NCI-H82 treated with DMSO at 0.1 percent for 48 hours (cell line): ENCODE measurements around the gene ELL.
"Not testable (repeated sequence)": the region's sequence is repeated elsewhere in the genome, so short reads cannot be mapped to it uniquely, and the experiment has no call there.

Source experiments
- DNase-seq: peaks from one replicate; lab custom pipeline; 2025; ENCODE audit not compliant: unreplicated experiment; lab: John Stamatoyannopoulos, UW

ELL gene

DNA sequence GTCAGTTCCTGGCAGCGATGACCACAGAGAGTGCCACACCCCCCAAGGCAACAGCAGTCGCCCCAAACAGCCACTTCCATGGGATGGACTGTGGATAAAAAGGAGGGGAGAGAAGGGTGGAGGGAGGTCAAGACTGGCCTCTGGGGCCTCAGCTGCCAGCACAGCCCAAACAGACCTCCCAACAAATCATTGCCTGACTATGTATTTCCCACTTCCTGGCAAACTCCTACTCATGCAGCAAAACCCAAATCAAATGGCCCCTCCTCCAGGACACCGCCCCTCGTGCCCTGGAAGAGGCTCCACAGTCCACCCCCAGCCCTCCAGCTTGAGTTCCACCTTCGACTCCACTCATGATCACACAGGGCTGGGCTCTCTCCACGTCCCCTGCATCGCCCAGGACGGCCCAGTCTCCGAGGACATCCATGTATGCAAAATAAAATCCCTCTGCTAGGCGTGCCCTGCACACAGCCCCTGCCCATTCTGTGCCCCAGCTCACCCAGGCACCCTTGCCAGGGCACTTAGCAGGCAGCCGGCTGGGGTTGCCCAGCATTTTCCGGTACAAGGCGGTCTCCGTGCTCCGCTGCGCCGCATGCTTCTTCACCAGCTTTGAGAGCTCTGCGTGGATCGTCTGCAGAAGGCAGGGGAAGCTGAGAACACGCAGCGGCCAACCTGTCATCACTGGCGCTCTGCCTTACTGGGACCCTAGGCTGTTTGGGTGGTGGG, 10.5 kb upstream of the ELL start:
- no peak for DNase-seq

DNA sequence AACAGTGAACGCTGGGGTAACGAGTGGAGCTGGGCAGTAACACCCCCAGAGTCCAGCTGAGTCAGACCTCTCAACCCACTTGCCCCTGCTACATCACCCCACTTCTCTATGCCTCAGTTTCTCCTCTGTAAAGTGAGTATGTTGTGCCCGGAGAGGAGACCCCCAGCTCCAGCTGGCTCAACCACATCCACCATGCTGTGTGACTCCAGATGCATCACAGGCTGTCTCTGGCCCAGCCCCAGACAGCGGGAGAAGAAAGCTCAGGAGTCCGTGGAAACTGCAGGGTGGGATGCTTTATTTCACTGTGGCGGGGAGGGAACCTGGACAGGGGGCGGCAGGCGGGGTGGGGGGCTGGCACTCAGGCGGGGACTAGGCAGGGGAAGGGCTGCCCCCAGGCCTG, 9.6 kb upstream of the ELL start:
- no peak for DNase-seq

DNA sequence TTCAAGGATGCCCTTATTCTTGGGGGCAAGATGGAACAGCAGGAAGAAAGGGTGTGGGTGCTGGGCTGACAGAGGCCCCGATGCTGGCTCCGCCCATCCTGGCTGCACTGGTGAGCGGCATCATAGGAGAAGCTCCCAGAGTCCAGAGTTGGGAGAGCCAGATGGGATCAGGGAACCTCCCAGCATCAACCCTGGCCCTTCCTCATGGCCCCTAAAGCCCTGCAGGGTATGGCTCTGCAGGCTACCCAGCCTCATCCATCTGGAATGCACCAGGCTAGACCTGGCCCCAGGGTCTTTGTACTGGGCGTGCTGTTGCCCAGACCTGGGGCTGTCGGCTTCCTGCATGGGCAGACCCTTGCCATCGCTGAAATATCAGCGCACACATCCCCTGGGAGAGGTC, 7.9 kb upstream of the ELL start:
- no peak for DNase-seq

DNA sequence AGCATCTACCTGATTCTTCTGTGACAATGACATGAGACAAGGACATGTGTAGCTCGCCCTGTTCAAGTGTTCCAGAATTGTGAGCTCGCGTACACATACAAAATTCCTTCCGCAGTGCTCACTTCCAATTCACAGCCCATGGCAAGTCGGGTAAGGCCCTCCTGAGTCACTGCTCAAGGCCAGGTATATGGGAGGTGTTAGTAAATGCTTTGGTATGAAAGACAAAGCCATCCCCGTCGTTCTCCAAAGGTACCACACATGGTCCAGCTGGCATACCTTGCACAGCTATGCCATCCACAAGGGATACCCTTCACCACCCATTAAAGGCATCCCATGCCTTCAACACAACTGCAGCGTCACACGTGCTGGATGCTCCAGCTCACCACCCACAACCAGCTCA, 4.4 kb upstream of the ELL start:
- DNase-seq, result no peak

DNA sequence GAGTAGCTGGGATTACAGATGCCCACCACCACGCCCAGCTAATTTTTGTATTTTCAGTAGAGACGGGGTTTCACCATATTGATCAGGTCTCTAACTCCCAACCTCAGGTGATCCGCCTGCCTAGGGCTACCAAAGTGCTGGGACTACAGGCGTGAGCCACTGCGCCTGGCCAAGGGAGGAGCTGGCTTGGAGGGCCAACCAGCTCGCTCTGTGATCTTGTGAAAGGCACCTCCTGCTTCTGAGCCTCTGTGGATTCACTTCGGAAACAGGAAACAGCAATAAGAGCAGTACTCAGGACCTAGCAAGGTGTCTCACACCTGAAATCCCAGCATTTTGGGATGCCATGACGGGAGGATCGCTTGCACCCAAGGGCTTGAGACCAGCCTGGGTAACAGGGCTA, 2.0 kb upstream of the ELL start:
- DNase-seq, result no peak

DNA sequence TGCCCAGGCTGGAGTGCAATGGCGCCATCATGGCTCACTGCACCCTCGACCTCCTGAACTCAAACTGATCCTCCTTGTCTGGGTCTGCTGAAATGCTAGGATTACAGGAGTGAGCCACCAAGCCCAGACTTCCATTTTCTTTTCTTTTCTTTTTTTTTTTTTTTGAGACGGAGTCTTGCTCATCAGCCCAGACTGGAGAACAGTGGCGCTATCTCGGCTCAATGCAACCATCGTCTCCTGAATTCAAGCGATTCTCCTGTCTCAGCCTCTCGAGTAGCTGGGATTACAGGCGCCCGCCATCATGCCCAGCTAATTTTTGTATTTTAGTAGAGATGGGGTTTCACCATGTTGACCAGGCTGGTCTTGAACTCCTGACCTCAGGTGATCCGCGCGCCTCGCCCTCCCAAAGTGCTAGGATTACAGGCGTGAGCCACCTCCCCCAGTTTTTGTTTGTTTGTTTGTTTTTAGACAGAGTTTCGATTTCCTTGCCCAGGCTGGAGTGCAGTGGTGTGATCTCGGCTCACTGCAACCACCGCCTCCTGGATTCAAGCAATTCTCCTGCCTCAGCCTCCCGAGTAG, 1.1 kb upstream of the ELL start:
- not testable (repeated sequence) for DNase-seq

DNA sequence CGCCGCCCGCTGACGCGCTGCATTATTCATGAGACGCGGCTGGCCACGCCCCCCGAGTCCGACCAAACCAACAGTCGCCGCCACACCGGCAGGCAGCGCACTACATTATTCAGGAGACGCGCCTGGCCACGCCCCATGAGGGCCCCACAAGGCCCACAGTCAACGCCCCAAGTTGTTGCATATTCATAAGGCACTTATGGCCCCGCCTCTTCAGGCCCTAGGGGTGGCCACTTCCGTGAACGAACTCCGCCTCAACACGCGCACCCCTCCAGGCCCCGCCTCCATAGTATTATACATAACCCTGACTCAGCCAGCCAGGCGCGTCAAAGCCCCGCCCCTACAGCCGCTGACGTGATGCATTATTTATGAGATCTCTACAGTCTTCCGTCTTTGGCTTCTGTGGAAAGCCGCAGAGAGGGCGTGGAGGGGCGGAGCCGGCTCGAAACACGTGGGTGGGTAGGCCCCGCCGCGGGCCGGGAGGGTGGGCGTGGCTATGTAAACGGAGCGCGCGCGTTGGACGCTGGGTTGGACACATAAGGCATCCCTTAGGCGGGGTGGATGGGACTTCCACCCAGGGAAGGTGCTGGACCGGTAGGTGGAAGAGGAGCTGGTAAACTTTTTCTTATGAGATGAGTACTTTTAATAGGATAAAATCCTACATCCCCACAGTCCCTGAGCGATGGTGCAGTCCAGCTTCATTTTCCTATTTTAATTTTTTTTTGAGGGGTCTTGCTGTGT, 423 bp upstream of the ELL start:
- DNase-seq, result peak; percentile 100

DNA sequence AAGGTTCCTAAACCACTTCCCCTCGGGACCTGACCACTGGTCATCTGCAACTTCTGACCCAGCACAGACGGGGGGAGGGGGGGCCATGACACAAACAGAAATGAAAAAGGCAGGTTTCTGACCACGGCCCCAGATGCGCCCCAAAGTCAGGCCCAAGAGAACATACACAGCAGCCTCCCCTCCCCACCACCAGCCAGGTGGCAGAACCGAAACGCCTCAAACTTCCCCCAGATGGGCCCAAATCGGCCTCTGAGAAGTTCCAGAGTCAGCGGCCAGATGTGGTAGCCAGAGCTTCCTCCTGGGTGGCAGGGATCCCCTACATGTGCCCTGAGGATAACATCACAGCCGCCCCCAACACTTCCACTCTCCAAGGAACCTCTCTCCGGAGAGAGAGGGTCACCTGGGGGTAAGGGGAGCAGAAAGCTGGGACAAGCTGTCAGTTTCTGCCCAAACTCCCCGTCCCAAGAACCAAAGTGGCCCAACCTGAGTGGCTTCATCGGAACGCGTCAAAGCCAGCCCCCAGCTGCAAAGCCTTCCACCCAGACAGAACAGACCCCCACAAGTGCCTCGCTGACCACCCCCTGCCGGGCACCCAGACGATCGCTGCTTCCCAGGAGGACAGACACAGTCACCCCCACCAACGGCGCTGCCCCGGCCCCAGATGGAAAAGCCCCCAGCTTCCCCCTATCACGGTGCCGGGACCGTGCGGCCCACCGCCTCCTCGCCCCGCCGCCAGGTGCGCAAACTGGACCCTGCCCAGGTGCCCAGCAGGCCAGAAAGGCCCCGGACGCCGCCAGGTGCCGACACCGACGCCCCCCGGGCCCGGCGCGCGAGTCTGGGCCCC, 800 bp downstream of the ELL start:
- DNase-seq, result no peak

DNA sequence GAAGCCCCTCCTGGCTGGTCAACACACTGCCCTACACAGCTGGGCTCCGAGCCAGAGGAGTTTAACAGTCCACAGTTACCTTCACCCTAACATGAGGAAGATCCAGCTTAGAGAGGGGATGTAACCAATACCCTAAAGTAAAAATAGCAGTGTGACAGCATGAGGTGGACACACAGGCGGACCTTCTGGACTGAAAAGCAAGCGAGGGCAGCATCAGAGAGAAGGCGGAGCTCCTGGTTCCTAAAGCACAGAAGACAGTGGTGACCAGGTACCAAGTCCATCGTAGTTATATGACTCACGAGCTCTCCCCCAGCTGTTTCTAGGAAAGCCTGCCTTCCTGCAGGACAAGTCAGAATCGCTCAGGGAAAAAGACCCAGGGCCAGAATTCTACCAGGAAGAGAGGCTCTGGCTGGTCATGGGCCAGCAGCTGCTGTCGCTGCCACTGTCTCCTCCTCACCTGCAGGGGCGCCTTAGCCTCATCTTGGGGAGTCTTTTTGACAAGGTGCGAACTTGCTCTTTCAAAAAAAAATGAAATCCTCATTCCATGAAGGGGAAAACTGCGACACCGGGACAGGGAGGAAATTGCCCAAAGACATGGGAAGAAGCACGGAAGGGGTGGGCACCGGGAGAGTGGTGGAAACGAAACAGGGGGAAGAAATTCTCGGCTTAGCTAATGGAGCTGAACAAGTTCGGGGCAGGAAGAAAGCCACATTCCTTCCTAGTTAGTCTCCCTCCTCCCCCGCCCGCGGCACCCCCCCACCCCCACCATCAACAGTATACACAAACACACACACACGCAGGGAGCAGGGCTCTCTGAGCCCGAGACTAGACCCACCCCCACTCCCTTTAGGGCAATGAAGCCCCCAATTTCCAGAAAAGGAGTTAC, 1.7 kb downstream of the ELL start:
- peak; percentile 25 for DNase-seq

DNA sequence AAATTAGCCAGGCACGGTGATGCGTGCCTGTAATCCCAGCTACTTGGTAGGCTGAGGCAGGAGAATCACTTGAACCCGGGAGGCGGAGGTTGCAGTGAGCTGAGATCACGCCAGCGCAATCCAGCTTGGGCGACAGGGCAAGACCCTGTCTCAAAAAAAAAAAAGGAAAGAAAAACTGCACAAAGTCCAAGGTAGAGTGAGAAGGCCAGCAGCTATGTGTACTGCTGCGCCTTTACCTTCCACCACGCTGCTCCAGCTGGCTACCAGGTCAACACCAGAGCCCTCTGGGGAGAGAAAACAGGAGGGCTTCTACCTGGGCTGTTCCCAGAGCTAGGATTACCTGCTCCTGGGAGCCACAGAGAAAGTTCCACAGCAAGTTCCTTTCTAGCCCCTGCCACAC, 3.2 kb downstream of the ELL start:
- no peak for DNase-seq

DNA sequence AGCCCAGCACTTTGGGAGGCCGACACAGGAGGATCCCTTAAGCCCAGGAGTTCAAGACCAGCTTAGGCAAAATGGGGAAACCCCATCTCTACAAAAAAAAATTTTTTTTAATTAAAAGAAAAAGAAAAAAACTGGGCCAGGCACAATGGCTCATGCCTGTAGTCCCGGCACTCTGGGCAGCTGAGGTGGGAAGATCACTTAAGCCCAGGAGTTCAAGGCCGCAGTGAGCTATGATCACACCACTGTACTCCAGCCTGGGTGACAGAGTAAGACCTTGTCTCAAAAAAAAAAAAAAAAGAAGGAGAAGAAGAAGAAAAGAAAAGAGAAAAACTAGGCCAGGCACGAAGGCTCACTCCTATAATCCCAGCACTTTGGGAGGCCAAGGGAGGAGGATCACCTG, 4.3 kb downstream of the ELL start:
- DNase-seq, result no peak

DNA sequence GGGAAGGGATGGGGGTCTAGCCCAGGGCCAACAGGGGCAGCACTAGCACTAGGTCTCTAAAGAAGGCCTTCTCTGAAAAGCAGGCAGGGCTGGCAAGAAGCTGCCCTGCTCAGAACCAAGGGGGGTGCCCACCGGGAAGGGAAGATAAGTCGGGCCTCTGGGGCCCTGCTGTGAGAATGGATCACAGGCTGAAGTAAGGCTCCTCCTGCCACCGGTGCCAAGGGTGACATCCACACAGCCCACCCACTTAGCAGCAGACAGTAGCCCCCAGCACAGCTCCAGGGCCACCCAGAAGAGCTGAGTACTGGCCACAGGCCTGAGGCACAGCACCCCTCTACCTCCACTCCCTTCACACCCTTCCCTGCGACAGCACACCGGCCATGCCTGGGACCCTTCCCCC, 5.9 kb downstream of the ELL start:
- DNase-seq, result no peak

DNA sequence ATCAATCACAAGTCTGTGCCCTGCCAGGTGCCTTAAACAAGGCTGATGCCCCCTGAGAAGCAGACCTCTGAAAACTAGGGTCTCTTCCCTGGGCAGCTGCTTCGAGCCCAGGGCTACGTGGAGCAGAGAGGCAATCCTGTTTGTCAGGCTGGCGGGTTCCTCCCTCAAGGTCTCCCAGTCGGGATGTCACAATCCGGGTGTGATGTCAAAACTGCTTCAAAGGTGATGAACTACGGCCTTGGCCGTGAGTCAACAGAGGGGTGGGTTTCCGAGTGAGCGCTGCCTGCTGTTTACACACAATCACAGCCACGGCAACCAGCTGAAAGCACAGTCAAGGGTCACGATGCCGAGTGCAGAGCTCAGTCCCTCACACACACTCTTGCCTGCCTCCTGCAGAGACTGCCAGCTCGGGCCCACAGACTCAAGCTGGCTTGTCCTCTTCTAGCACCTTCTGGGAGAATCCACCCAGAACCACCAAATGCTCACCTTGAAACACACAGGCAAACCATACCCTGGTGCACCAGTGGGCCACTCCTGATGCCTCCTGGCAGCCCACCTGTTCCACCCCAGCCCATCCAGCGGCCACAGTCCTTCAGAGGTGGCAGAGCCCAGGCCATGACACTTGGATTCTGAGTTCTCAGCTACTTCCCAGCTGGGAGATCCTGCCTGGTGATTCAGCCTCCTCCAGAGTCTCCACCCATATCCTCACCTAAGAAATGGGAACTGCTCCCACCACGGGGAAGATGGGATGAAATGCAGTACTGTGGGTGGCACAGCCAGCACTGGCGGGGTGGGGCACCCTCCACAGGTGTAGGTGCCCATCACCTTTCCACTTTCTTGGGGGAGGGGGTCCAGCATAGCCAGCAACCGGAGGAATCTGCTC, 6.8 kb downstream of the ELL start:
- DNase-seq, result no peak

DNA sequence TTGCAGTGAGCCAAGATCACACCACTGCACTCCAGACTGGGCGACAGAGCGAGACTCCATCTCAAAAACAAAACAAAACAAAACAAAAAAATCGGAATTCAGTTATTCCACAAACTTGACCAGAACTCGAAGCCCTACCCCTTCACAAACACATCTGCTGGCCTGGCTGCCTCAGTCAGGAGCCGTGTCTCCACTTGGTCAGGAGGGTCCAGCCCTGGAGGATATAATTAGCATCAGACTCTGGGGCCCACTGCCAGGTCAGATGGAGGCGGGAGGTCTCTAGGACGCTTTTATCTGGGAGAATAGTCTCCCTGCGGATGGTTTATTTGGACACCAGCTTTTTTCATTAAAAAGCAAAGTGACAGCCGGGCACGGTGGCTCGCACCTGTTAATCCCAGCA, 8.0 kb downstream of the ELL start:
- no peak for DNase-seq

DNA sequence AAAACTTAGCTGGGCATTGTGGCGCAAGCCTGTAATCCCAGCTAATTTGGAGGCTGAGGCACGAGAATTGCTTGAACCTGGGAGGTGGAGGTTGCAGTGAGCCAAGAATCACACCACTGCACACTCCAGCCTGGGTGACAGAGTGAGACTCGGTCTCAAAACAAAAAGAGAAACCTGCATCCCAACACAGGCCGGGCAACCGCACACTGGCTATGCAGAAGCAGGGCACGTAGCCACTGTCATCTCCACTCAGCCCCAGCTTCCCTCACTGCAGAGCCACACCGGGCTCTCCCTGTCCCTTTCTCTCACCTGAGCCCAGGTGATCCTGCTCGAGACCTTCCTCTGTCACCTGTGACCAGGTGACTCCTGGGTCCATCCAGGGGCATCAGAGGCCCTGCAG, 11.7 kb downstream of the ELL start:
- DNase-seq, result no peak

DNA sequence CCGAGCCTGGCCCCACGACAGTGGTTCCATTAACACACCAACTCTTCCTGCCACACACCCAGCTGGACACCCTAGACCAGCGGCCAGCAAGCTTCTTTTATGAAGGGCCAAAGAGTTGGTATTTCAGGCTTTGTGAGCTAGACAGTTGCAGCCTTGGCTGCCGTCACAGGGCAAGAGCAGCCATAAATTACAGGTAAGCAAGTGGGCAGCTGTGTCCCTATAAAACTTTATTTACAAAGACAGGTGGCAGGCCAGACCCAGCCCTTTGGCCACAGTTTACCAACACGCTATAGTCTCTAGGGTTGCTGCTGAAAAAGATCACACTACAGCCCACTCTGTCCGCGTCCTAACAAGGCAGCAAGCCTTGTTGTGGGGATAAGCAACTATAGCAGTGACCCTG, 13.3 kb downstream of the ELL start:
- no peak for DNase-seq

DNA sequence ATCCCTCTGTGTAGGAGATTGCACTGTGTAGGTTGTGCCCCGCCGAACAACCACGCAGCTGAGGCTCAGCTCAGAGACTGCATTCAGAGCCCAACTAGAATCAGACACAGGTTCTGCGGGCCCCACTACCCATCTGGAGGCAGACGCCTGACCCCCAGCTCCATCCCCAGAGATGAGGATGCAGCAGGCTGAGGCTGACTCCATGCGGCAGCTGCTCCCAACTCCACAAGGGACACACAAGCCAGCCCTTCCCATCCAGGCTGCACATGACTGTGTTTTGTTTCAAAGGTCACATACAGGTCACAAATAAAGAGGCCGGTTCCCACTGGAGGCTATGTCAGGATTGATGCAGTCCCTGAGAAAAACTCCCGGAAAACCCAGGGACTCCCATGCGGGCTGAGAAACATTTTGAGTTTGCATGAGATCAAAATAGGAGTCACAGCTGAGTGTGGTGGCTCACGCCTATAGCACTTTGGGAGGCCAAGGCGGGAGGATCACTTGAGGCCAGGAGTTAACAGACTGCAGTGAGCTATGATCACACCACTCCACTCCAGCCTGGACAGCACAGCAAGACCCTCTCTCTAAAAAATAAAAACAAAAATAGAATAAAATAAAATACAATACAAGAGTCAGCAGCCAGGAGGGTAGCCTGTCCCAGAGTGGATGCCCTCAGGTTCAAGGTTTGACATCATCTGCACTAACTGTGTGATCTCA, 14.0 kb downstream of the ELL start:
- DNase-seq, result no peak

DNA sequence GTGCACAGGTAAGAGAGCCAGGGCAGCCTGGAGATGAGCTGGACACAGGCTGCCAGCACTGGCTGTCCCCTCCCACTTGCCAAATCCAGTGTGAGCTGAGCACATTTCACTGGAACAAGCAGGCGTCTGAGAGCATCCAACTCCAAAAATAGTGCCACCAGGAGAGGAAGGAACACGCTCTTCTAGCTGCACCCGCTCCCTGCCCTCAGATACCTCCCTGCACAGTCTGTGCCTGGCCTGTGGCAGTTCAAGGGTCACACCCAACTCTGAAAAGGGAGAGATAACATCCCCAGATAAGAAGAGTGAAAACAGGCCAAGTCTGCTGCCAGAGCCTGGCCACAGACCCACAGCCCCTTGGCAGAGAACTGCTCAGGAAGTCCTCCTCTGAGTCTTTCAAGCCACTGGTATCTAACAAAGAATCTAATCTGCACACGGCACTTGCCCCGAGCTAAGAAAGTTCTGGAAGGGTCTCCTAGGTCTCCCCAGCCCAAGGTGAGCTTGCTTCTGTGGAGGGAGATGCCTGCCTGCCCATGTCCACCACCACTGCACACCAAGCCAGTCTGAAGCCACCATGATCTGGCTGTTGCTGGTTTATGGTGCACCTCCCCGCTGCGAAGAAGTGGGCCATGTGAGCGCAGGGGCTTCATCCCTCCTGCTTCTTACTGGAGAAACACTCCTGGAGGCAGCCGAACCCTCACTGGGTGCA, 14.7 kb downstream of the ELL start:
- DNase-seq, result no peak
